Colonic mucosa (tissue), 4 donors: ENCODE results near the gene SLC5A9. TPM values are rescaled to one million over a fixed set of nuclear protein-coding genes. Genes with fewer than 3 reads are reported as not detected.

Experiments
- DNase-seq: peaks from one replicate; pipeline ENCODE4 v3.0.0-alpha.2; 2020
- H3K27ac ChIP-seq: fragments of 200-600 bp; one replicate; pipeline ENCODE4 v1.8.0; 2021
- H3K27me3 ChIP-seq: fragments of 200-600 bp; one replicate; pipeline ENCODE4 v1.8.0; 2021
- H3K36me3 ChIP-seq: fragments of 200-600 bp; one replicate; pipeline ENCODE4 v1.8.0; 2021
- H3K4me1 ChIP-seq: fragments of 200-600 bp; one replicate; pipeline ENCODE4 v1.8.0; 2021; ENCODE audit warnings: mild to moderate bottlenecking
- H3K4me3 ChIP-seq: fragments of 200-600 bp; one replicate; pipeline ENCODE4 v1.8.0; 2021
- H3K9ac ChIP-seq, 2 donors: one replicate each; pipeline ENCODE4 v1.7.0; 2013; ENCODE audit warnings: control low read depth in 2 of 2, low read depth in 2 of 2, low read length in 2 of 2
- H3K9me3 ChIP-seq: fragments of 200-600 bp; one replicate; pipeline ENCODE4 v1.8.0; 2021
- intact Hi-C: fragments of 100-400 bp; cut with DNase I; formaldehyde crosslinking; loops from one replicate; pipeline ENCODE4 v1.14.1; 2022
- total RNA-seq, 2 donors: library from RNA; stranded (reverse); fragmentation: NEBNext Ultra II Directional in 1 of 2; extraction: Animal tissue kit (Norgen Biotek cat#: 25700) in 1 of 2; gene quantifications; one replicate each; pipeline ENCODE4 v1.2.1, GENCODE V29; 2021
- TF ChIP-seq, protein P1 (sequence below): fragments of 200-600 bp; IDR thresholded peaks from one replicate; pipeline ENCODE4 v1.8.0; 2022; ENCODE audit warnings: antibody characterized with exemption, mild to moderate bottlenecking
- donor health status: healthy.
- donor health status: DM: no; HTN: no; CAD: no.
- donor health status: DM: no; HTN: no; CAD: no.

SLC5A9 gene
- total RNA-seq, 2 donors from 2014 or later = 1.4 to 3.2 TPM

DNA sequence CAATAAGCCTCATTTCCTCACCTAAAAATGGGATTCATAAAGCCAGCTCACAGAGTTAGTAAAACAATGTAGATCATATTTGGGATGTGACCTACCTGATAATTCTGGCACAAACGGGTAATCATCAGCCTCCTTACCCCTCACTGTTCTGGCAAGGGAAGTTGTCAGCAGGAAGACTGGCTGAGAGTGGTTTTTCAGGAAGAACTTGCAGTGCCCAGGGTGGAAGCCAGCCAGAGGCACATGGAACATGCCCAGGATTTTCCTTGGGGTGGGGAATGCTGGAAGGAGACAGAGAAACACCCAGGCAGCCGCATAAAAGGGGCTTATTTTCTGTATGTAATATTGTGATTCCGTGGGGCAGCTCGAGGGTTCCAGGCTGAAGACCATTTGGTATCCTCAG is 7.7 kb upstream of the SLC5A9 start:
- no peaks in the 10 kb centered on the region for H3K9me3 ChIP-seq
- H3K36me3 ChIP-seq = no peaks in the 10 kb centered on the region
- TF ChIP-seq, protein P1, sequence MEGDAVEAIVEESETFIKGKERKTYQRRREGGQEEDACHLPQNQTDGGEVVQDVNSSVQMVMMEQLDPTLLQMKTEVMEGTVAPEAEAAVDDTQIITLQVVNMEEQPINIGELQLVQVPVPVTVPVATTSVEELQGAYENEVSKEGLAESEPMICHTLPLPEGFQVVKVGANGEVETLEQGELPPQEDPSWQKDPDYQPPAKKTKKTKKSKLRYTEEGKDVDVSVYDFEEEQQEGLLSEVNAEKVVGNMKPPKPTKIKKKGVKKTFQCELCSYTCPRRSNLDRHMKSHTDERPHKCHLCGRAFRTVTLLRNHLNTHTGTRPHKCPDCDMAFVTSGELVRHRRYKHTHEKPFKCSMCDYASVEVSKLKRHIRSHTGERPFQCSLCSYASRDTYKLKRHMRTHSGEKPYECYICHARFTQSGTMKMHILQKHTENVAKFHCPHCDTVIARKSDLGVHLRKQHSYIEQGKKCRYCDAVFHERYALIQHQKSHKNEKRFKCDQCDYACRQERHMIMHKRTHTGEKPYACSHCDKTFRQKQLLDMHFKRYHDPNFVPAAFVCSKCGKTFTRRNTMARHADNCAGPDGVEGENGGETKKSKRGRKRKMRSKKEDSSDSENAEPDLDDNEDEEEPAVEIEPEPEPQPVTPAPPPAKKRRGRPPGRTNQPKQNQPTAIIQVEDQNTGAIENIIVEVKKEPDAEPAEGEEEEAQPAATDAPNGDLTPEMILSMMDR = no peak
- H3K9ac ChIP-seq = no peak overlapping the region
- DNase-seq = peak; percentile 29
- H3K4me3 ChIP-seq = no peak overlapping the region
- intact Hi-C loops = no loop called here
- no peak overlapping the region for H3K27ac ChIP-seq
- no peaks in the 10 kb centered on the region for H3K4me1 ChIP-seq
- H3K27me3 ChIP-seq = no peaks in the 10 kb centered on the region

DNA sequence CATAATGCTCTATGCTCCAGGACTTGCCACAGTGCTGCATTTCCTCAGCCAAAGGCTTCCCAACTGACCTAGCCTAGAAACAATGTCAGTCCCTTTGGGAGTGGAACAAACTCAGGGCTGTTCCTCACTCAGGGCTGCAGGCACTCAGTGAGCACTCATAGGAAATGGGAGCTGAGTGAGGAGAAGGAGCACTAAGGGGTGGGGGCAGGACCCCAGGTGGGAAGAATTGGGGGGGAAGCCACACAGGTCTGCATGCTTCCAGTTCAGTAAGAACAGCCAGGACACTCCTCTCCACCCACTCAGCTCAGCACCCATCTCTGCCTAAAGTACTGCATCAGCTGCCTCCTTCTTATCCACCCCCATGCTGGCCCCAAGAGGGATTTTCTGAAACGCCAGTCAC is 7.3 kb upstream of the SLC5A9 start:
- Histone ChIP-seq H3K27ac (no peak overlapping the region), H3K9ac (no peak overlapping the region), H3K36me3 (no peaks in the 10 kb centered on the region), H3K27me3 (no peaks in the 10 kb centered on the region), H3K9me3 (no peaks in the 10 kb centered on the region), H3K4me1 (no peaks in the 10 kb centered on the region), H3K4me3 (no peak overlapping the region)
- no peak for DNase-seq
- TF ChIP-seq, protein P1 = no peak
- intact Hi-C loops = no loop called here

DNA sequence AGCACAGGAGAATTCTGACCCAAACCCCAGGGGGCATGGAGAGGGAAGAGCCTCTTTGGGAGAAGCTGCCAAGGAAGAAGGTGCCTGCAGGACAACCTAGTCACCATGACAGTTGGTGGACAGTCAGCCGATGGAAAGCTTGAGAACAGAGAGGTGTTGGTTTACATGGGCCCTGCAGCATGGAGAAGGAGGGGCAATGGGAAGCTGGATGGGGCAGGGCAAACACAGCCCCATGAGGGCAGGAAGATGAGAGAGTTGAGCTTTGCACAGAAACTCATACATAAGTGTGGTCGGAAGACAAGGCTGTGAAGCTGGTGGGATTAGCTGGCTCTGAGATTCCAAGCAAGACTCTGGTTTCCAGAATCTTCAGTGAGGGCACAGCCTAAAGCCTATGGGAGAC is 6.6 kb upstream of the SLC5A9 start:
- intact Hi-C loops = no loop called here
- H3K4me3 ChIP-seq = no peak overlapping the region
- no peak overlapping the region for H3K9ac ChIP-seq
- no peak for DNase-seq
- H3K27me3 ChIP-seq = no peaks in the 10 kb centered on the region
- no peaks in the 10 kb centered on the region for H3K9me3 ChIP-seq
- H3K36me3 ChIP-seq = no peaks in the 10 kb centered on the region
- TF ChIP-seq, protein P1 = no peak
- H3K27ac ChIP-seq = no peak overlapping the region
- no peaks in the 10 kb centered on the region for H3K4me1 ChIP-seq

DNA sequence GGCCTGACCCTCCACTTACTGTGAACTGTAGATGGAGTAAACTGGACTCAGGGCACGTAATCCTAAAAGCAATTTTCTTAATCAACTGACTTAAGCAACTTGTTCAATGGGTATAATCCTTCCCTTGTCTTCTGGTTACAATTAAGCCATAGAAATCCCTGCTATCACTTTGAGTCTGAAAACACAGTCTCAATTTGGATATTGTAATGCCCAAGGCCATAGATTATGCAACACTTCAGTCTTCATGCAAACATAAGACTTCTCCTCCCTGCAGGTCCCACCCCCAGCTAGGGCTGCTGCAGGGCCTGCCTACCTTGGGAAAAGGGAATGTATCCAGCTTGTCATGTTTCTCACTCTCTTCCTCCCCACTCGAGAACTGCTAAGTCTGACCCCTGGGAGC is 6.2 kb upstream of the SLC5A9 start:
- Histone ChIP-seq H3K36me3 (no peaks in the 10 kb centered on the region), H3K27me3 (no peaks in the 10 kb centered on the region), H3K4me1 (no peaks in the 10 kb centered on the region), H3K27ac (no peak overlapping the region), H3K9ac (no peak overlapping the region), H3K4me3 (no peak overlapping the region), H3K9me3 (no peaks in the 10 kb centered on the region)
- intact Hi-C loops = no loop called here
- TF ChIP-seq, protein P1 = no peak
- DNase-seq = no peak

DNA sequence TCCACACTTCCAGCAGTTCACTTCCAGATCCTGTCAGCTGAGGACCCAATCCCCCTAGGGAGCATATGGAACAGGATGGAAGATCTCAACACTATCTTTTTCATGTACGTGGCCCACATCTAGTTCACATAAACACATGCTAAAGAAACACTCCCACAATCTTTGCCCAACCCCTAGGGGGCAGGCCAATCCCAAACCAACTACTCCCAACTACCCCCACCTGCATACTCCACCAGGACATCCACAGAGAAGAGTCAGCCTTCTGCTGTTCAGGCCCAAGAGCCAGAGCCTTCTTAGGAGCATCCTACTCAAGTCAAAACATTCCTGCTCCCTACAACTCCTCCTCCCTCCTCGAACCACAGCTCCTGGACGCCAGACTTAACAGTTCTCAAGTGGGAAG is 5.6 kb upstream of the SLC5A9 start:
- no peak overlapping the region for H3K4me3 ChIP-seq
- no peaks in the 10 kb centered on the region for H3K27me3 ChIP-seq
- DNase-seq = no peak
- intact Hi-C loops = no loop called here
- no peaks in the 10 kb centered on the region for H3K36me3 ChIP-seq
- H3K4me1 ChIP-seq = no peaks in the 10 kb centered on the region
- H3K27ac ChIP-seq = no peak overlapping the region
- H3K9me3 ChIP-seq = no peaks in the 10 kb centered on the region
- TF ChIP-seq, protein P1 = no peak
- no peak overlapping the region for H3K9ac ChIP-seq

DNA sequence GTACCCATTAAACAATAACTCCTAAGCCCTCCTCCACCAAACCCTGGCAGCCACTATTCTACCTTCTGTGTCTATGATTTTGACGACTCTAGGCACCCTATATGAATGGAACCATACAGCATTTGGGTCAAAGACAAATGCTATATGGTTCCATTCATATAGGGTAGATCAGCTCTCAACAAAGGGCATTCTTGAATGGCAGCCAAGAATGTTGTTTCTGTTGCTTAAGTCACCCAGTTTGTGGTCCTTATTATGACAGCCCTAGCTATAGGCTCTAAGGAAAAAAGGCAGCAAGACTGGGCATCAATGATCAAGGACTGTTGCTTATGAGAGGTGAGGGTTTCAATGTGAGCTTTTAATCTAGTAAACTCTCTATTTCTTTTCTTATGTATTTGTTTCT is 4.7 kb upstream of the SLC5A9 start:
- TF ChIP-seq, protein P1 = no peak
- intact Hi-C loops = no loop called here
- H3K27me3 ChIP-seq = no peaks in the 10 kb centered on the region
- no peaks in the 10 kb centered on the region for H3K36me3 ChIP-seq
- DNase-seq = no peak
- H3K4me3 ChIP-seq = no peak overlapping the region
- no peak overlapping the region for H3K27ac ChIP-seq
- H3K9ac ChIP-seq = no peak overlapping the region
- no peaks in the 10 kb centered on the region for H3K9me3 ChIP-seq
- H3K4me1 ChIP-seq = no peaks in the 10 kb centered on the region
